Measurements from ENCODE around the gene RBM39. TPM values are rescaled to one million over a fixed set of nuclear protein-coding genes. Genes with fewer than 3 reads are reported as not detected.
"Not testable (repeated sequence)": the region's sequence is repeated elsewhere in the genome, so short reads cannot be mapped to it uniquely, and the experiment has no call there.

RBM39 gene
- total RNA-seq, 1 donor from 2014 or later: 370 TPM

DNA sequence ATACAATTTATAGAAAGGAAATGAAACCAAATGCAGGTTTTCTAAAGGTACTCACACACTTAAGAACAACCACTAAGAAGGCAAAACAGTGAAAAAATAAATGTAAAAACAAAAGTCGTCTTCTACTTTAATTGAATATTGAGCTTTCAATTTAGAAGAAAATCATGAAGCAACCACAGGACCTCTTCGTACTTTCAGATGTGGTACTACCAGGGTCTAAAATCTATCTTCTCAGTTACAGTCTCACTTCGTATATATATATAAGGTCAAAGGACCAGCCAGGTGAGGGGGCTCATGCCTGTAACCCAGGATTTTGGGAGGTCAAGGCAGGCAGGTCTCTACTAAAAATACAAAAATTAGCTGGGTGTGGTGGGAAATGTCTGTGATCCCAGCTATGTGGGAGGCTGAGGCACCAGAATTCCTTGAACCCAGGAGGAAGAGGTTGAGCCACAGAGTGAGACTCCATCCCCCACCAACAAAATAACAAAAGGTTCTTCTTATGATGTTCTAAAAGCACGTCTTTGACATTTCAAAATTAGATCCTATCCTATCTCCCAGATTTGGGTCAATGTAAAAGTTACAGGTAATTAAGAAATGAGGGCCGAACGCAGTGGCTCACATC lies 30.4 kb downstream of the RBM39 start:
- DNase-seq (ENCODE audit: extremely low spot score in 2 of 2): no peak
- Histone ChIP-seq H3K27ac (no peak overlapping the region), H3K4me3 (no peak overlapping the region), H3K4me1 (peaks cover 40% of the 10 kb centered on the region), H3K36me3 (peaks cover 5 to 95% of the 10 kb centered on the region in 2 donors), H3K27me3 (no peaks in the 10 kb centered on the region), H3K9me3 (no peaks in the 10 kb centered on the region)
- TF ChIP-seq POLR2AphosphoS5 (IDR thresholded peaks at IDR 0.05; ENCODE audit: insufficient read depth in 1 of 2, low read depth in 1 of 2) (no peak), POLR2A (IDR thresholded peaks at IDR 0.05) (no peak)
- TF ChIP-seq, protein P1, sequence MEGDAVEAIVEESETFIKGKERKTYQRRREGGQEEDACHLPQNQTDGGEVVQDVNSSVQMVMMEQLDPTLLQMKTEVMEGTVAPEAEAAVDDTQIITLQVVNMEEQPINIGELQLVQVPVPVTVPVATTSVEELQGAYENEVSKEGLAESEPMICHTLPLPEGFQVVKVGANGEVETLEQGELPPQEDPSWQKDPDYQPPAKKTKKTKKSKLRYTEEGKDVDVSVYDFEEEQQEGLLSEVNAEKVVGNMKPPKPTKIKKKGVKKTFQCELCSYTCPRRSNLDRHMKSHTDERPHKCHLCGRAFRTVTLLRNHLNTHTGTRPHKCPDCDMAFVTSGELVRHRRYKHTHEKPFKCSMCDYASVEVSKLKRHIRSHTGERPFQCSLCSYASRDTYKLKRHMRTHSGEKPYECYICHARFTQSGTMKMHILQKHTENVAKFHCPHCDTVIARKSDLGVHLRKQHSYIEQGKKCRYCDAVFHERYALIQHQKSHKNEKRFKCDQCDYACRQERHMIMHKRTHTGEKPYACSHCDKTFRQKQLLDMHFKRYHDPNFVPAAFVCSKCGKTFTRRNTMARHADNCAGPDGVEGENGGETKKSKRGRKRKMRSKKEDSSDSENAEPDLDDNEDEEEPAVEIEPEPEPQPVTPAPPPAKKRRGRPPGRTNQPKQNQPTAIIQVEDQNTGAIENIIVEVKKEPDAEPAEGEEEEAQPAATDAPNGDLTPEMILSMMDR (IDR thresholded peaks at IDR 0.05): no peak
- intact Hi-C loops (cut with DNase I): no loop called here

GRCh38 chr20:35710884-35711587 lies 31.0 kb downstream of the RBM39 start:
- Histone ChIP-seq H3K9me3 (no peaks in the 10 kb centered on the region), H3K36me3 (peaks cover 0 to 95% of the 10 kb centered on the region in 2 donors), H3K4me3 (no peak overlapping the region), H3K4me1 (peaks cover 40% of the 10 kb centered on the region), H3K27me3 (no peaks in the 10 kb centered on the region), H3K27ac (no peak overlapping the region)
- intact Hi-C loops (cut with DNase I): no loop called here
- TF ChIP-seq, protein P1 (IDR thresholded peaks at IDR 0.05): no peak
- no peak for TF ChIP-seq POLR2AphosphoS5 (IDR thresholded peaks at IDR 0.05; ENCODE audit: insufficient read depth in 1 of 2, low read depth in 1 of 2)
- TF ChIP-seq POLR2A (IDR thresholded peaks at IDR 0.05): no peak
- DNase-seq (ENCODE audit: extremely low spot score in 2 of 2): no peak

DNA sequence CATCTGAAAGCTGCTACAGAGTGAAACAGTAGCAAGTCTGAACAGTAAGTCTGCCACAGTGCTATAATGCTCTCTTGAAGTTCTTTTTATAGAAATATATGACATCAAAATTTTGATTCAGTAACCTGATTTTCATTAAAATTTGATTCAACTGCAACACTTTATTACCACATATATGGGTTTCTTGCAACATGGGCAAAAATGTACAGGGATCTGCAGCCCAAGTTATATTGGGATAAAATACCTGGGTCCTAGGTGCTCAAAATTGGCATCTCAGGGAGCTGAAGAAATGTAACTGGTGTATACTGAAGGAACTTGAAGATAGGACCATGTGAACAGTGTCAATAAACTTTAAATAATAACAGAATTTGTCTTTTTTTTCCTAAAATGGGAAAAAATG lies 32.0 kb downstream of the RBM39 start:
- intact Hi-C loops (cut with DNase I): no loop called here
- TF ChIP-seq POLR2A (IDR thresholded peaks at IDR 0.05) (no peak), POLR2AphosphoS5 (IDR thresholded peaks at IDR 0.05; ENCODE audit: insufficient read depth in 1 of 2, low read depth in 1 of 2) (no peak)
- TF ChIP-seq, protein P1 (IDR thresholded peaks at IDR 0.05): no peak
- Histone ChIP-seq H3K4me1 (peaks cover 45% of the 10 kb centered on the region), H3K36me3 (peaks cover 0 to 95% of the 10 kb centered on the region in 2 donors), H3K9me3 (no peaks in the 10 kb centered on the region), H3K27me3 (no peaks in the 10 kb centered on the region), H3K27ac (no peak overlapping the region), H3K4me3 (no peak overlapping the region)
- DNase-seq (ENCODE audit: extremely low spot score in 2 of 2): no peak

DNA sequence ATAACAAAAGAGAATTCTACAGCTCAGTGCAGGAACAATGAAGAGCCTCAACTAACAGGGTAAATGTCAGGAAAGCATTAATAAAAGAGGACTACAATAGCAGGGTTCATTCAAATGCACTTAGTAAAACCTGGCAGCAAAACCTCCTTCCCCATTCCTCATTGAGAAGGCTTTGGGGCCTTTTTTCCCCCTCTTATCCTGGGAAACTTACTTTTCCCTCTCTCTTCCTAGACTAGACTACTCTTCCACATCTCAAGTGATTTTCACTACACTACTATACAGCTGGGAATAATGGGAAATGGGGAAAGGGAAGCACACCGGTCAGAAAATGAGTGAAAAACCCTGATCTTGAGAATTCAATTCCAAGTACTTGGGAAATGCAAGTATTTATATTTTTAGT lies 32.8 kb downstream of the RBM39 start:
- TF ChIP-seq, protein P1 (IDR thresholded peaks at IDR 0.05): no peak
- no peak for TF ChIP-seq POLR2A (IDR thresholded peaks at IDR 0.05)
- no peak for TF ChIP-seq POLR2AphosphoS5 (IDR thresholded peaks at IDR 0.05; ENCODE audit: insufficient read depth in 1 of 2, low read depth in 1 of 2)
- H3K36me3 ChIP-seq: peaks cover 0 to 95% of the 10 kb centered on the region in 2 donors
- H3K4me1 ChIP-seq: peaks cover 43% of the 10 kb centered on the region
- H3K9me3 ChIP-seq: no peaks in the 10 kb centered on the region
- H3K27me3 ChIP-seq: no peaks in the 10 kb centered on the region
- no peak for DNase-seq (ENCODE audit: extremely low spot score in 2 of 2)
- H3K4me3 ChIP-seq: no peak overlapping the region
- H3K27ac ChIP-seq: no peak overlapping the region
- intact Hi-C loops (cut with DNase I): no loop called here

- no peak overlapping the region for H3K27ac ChIP-seq
- peaks cover 36% of the 10 kb centered on the region for H3K4me1 ChIP-seq
- TF ChIP-seq POLR2AphosphoS5 (IDR thresholded peaks at IDR 0.05; ENCODE audit: insufficient read depth in 1 of 2, low read depth in 1 of 2) (no peak), POLR2A (IDR thresholded peaks at IDR 0.05) (no peak)
- TF ChIP-seq, protein P1 (IDR thresholded peaks at IDR 0.05): no peak
- intact Hi-C loops (cut with DNase I): no loop called here
- H3K9me3 ChIP-seq: no peaks in the 10 kb centered on the region
- peaks cover 5 to 95% of the 10 kb centered on the region in 2 donors for H3K36me3 ChIP-seq
- no peak overlapping the region for H3K4me3 ChIP-seq
- no peaks in the 10 kb centered on the region for H3K27me3 ChIP-seq
- no peak for DNase-seq (ENCODE audit: extremely low spot score in 2 of 2)
Measured at GRCh38 chr20:35708502-35708901, 33.6 kb downstream of the RBM39 start.

DNA sequence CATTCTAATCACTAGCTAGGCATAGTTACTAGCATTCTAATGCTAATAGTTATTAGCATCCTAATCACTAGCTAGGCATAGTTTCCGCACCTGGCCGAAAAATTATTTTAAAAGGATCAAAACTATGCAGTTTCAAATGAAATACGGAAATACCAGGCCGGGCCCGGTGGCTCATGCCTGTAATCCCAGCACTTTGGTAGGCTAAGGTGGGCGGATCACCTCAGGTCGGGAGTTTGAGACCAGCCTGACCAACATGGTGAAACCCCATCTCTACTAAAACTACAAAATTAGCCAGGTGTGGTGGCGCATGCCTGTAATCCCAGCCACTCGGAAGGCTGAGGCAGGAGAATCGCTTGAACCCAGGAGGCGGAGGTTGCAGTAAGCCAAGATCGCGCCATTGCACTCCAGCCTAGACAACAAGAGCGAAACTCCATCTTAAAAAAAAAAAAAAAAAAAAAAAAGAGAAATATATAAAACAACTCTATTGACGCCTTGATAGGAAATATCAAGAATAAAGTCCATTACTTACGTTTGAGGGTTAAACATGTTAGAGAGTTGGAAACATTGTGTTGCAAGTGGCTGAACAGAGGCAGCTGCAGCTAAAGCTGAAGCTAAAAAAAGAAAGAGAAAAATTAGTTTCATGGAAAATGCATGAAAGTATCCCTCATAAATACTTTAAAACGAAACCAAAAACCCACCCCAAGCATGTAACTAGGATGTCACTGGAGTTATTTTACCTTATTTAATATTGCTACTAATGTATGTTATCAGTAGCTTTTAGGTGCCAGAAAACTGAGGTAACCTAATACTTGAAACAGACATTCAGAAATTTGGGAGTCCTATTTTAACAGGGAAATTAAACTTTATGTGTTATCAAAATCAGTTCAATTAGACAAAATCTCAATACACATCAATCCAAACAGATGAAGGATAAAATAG lies 35.2 kb downstream of the RBM39 start:
- H3K9me3 ChIP-seq; intact Hi-C loops (cut with DNase I); H3K4me3 ChIP-seq; H3K27me3 ChIP-seq; H3K27ac ChIP-seq: not testable (repeated sequence)
- Histone ChIP-seq H3K36me3 (peaks cover 5 to 93% of the 10 kb centered on the region in 2 donors), H3K4me1 (peaks cover 36% of the 10 kb centered on the region)
- DNase-seq (ENCODE audit: extremely low spot score in 2 of 2): peak in 1 of 2 donors; percentile 2
